Amniotic epithelial cell (primary cell): Measurements from ENCODE around the gene UBAC1.
"Not testable (repeated sequence)": the region's sequence is repeated elsewhere in the genome, so short reads cannot be mapped to it uniquely, and the experiment has no call there.

ENCODE experiments used
- DNase-seq: peaks from one replicate; pipeline ENCODE4 v3.0.0-alpha.2; 2010; ENCODE audit warnings: low read depth

UBAC1 gene

DNA sequence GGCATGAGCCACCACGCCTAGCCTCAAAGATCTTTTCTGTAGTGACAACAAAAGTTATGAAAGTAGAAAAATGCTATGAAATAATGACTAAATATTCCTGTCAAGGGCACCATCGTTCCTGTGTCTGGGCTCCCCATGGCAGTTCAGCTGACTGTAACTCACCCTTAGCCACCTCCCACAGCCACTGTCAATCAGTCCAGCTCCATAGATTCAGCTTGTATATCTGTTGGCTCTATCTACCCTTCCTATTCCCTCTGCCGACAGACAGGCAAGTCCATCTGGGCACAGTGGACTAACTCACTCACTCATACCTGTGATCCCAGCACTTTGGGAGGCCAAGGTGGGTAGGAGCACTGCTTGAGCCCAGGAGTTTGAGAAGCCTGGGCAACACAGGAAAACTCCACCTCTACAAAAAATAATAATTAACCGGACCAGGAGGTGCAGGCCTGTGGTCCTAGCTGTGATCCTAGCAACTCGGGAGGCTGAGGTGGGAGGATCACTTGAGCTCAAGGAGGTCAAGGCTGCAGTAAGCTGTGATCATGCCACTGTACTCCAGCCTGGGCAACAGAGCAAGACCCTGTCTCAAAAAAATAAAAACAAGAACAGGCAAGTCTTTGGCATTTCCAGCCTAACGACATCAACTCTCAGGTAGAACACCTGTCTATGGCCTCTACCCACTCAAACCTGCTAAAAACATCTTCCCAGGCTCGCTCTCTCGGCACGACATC, 60.0 kb downstream of the UBAC1 start:
- DNase-seq, result no peak

DNA sequence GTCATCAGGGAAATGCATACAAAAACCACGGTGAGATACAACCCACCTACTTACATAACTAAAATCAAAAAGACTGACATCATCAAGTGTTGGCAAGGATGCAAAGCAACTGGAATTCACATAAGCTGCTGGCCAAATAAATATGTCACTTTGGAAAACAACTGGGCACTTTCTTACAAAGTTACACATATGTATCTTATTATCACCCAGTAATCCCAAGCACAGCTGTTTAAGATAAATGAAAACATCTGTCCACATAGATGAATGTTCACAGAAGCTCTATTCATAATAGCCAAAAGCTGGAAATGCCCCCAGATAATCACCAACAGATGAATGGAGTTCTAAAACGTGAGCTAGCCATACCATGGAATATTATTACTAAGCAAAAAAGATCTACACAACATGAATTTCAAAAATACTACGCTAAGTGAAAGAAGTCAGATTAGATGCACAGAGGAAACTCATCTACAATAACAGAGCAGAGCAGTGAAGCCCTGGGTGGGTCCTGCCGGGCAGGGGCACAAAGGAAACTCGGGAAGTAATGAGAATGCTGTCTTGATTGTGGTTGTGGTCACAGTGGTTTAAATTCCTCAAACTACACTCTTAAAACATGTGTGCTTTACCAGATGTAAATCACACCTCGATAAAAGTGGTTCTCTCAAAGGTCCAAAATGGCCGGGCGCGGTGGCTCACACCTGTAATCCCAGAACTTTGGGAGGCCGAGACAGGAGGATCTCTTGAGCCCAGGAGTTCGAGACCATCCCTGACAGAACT, 62.4 kb downstream of the UBAC1 start:
- DNase-seq, result no peak

DNA sequence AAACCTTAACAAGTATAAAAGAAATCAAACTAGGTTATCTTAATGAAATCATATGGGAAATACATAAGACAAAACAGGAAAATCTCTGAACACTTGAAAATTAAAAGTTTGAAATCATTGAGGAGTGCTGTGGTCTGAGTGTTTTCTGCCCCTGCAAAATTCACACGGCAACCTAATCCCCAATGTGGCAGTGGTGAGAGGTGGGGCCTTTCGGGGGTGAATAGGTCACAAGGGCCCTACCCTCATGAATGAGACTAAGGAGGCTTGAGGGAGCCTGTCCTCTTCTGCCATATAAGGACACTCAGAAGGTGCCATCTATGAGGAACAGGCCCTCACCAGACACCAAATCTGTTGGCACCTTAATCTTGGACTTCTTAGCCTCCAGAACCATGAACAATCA, 64.5 kb downstream of the UBAC1 start:
- no peak for DNase-seq

DNA sequence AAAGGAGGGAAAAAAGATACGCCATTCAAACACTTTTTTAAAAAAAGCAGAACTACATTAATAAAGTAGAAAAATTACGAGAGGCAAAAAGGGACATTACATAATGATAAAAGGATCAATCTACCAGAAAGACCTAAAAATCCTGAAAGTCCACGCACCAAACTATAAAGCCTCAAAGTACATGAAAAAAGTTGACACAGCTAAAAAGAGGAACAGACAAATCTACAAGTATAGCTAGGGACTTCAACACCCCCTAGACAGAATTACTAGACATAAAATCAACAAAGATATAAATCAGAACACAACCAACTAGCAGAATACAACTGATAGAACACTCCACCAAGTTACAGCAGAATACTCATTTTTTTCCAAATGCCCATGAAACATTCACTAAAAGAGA, 65.0 kb downstream of the UBAC1 start:
- DNase-seq, result no peak

DNA sequence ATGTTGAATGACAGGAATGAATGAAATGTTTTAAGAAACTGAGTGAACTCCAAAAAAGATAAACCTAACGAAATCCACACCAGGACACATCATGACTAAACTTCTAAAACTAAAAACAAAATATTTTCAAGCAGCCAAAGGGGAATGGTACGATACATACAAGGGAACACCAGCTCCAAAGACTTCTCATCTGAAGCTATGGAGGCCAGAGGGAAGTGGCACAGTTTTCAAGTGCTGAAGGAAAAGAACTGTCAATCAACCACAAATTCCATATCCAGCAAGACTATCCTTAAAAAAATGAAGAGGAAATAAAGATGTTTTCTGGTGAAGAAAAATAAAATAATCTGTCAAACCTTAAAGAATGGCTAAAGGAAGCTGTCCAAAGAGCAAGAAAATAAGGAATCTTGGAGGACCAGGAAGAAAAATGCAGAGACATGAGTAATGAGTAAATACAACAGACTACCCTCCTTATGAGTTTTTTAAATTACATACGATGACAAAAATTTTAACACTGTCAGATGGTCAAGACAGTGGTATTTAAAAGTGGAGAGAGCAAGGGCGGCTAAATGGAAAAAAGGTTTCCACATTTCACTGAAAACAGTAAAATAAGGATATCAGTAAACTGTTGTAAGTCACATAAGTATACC, 65.8 kb downstream of the UBAC1 start:
- no peak for DNase-seq

DNA sequence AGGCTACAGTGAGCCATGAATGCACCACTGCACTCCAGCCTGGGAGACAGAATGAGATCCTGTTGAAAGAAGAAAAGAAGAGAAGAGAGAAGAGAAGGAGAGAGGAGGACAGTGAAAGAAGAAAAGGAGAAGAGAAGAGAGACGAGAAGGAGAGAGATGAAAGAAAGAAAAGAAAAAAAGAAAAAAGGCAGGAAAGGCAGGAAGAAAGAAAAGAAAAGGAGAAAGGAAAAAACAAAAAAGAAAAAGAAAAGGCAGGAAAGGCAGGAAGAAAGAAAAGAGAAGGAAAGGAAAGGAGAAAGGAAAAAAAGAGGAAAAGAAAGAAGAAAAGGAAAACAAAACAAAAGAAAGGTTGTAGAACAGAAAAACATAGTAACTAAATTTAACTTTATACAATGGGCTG, 68.1 kb downstream of the UBAC1 start:
- DNase-seq, result no peak

DNA sequence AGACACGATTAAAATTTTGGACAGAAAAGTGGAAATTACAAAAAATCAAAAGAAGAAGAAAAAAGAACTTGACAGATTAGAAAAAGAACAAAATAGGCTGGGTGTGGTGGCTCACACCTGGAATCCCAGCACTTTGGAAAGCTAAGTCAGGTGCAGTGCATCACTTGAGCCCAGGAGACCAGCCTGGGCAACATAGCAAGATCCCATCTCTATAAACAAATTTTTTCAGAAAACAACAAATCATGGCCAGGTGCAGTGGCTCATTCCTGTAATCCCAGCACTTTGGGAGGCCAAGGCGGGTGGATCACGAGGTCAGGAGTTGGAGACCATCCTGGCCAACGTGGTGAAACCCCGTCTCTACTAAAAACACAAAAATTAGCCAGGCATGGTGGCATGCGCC, 68.8 kb downstream of the UBAC1 start:
- DNase-seq, result not testable (repeated sequence)

DNA sequence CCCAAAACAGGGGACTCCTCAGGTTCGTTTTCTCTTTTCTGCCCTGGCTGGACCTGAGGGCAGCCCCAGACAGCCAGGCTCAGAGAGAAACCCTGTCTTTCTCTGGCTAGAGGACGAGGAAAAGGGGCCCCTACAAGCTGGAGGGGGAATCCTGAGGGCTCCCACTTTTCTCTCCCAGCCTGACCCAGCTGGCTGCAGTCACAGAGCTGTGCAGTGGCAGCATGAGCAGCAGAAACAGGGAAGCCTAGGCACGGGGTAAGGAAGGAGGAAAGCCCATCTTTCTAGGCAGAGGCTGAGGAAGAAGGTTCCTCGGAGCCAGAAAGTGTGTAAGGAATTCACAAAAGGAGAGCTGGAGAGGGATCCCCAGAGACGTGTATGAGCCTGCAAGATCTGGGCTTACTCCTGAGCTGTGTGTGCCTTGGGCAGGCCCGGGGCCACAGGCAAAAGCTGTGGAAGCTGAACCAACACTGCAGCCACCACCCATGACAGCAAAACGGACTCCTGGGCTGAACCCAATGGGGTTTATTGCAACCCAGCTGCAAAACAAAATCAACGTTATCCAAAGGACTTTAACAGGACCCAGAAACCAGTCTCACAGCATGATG, 70.0 kb downstream of the UBAC1 start:
- no peak for DNase-seq

DNA sequence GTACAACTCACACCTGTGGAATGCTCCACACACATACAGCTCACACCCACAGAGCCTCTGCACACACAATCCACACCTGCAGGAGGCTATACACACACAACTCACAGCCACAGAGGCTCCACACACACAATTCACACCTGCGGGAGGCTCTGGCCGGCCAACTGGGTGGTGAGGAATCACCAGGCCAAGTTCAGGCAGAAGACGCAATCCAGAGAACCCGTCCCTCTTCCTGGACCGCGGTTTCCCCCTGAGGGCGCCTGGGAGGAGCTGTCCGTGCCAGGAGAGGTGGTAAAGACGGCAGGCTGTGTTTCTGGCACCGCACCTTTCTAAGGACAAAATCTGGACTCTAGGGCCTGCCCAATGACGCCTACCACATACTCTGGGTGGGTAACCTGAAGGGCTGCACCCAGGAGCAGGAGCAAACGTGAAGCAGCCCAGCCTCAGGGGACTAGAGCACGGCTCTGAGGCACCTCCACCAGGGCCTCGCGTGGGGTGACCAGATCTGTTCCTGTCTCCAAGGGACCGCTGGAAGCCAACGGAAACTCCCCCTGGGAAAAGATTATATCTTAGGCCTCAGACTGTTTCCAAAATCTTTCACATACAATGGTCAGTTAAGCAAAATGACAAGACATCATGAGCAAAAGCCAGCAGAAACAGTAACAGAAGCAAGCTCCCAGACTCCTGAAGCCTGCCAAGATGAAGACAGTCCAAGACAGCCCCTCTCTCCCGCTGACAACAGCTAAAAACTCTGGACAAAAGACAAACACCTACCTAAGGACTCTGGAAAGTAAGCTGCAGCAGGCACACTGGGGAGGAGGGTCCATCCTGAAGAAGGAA, 70.8 kb downstream of the UBAC1 start:
- DNase-seq, result no peak

DNA sequence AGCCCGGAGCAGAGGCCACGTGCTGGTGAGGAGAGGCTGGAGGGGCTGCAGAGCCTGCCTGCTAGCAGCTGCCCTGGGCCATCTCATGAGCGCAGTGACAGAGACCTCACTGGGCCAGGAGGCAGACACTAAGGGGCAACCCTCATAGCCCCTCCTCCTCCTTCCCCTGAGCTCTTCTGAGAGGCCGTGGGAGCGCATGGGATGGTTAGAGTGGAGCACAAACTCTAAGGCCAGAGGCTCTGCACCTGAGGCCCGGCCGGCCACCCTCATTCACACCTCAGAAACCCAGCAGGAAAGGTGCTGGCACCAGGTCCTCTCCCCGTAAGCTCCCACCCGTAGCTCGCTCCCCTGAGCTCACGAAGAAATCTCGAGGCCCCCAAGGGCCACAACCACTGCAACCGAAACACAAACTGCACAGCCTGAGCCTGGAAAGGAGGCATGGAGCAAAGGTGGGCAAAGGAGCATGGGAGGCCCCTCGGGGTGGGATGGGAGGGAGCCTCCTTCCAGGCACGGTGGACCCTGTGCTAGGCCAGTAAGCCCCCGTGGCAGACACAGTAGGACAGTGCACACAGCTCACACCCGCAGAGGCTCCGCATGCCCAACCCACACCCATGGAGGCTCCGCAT, 71.5 kb downstream of the UBAC1 start:
- no peak for DNase-seq

DNA sequence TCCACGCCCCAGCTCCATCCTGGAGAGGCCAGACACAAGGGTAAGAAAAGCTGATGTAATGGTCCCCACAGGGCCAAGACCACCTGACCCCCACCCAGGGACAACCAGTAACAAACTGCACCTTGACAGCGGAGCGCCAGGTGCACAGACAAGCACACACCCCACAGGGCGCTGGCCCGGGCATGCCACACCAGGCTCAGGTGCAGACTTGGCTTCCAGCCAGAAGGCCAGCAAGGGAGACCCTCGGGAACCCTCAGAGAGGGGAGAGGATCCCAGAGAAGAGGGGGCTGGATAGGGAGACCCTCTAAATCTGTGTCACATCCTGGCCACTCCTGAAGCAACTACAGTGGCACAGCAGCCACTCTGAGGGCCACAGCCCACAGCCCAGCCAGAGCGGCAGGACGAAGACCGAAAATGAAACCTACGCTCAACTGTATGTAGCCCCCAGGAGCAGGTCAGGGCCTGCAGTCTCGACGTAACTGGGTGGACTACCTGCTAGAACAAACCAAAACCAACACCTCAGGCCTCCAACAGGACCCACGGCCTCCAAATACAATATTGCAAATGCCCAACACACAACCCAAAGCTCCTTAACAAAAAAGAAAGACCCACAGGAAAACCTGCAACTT, 72.3 kb downstream of the UBAC1 start:
- no peak for DNase-seq

DNA sequence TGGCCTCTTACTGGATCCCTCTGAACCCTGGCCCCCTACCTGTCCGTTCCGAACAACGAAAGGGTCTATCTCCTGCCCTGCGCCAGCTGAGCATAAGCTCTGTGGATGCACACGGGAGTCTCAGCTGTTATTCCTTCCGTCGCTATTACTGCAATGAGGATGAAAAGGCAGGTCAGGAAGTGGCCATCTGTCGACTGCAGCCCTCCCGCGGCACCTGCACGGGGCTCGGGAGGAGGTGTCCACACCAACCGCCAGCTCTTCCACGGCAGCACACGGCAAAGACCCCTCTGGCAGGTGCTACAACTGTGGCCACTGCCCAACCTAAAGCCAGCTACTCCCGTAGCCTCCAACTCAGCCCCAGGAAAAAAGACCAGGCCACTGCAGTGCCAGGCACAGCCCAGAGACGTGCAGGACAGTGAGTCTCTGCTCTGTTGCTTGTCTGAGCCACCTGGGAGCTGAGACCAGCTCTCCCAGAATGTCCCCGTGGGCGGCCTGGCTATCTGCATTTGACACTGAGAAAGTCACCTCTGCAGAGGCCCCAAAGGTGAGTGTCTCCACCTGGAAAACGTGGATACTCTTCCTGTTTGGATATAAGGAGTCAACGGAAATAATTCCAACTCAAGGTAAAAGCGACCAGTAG, 72.9 kb downstream of the UBAC1 start:
- DNase-seq, result no peak

DNA sequence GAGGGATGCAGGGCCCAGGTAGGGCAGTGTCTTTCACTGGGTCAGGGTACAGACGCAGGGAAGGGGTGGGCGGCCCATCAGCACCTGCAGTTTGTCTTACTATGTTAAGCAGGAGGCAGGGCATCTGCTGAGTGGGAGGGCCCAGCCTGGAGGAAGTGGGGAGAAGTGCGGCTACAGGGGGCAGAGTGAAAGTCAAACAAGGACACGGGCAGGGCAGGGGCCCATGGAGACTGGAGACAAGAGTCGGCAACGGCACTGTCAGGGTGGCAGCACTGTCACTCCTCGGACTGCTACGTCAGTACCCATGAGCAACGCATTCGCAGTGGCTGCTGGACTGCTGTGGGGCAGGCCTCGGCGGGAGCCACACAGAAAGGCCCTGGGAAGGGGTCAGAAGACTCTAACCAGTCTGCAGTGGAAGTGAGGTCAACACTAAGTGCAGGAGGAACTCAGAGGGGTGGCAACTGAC, 73.6 kb downstream of the UBAC1 start:
- no peak for DNase-seq

DNA sequence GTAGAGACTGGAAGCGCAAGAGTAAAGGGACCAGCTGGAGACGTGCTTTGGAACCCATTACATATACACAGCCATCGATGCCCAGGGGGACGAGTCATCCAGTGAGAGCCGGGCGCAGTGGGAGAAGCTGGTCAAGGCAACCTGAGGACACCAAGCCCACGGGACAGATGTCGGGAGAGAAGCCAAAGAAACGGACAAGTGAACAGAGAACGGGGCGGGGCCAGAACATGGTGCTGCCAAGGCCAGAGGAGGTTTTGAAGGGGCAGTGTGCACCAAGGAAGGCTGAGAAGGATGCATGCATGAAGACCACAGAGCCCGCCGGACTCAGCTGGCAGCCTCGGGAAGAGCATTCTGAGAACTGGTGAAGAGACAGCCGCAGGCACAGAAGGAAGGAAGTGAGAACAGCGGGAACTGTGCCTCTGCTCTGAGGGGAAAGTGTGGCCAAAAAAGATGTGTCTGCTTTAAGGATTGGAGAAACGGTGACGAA, 74.1 kb downstream of the UBAC1 start:
- DNase-seq, result no peak

DNA sequence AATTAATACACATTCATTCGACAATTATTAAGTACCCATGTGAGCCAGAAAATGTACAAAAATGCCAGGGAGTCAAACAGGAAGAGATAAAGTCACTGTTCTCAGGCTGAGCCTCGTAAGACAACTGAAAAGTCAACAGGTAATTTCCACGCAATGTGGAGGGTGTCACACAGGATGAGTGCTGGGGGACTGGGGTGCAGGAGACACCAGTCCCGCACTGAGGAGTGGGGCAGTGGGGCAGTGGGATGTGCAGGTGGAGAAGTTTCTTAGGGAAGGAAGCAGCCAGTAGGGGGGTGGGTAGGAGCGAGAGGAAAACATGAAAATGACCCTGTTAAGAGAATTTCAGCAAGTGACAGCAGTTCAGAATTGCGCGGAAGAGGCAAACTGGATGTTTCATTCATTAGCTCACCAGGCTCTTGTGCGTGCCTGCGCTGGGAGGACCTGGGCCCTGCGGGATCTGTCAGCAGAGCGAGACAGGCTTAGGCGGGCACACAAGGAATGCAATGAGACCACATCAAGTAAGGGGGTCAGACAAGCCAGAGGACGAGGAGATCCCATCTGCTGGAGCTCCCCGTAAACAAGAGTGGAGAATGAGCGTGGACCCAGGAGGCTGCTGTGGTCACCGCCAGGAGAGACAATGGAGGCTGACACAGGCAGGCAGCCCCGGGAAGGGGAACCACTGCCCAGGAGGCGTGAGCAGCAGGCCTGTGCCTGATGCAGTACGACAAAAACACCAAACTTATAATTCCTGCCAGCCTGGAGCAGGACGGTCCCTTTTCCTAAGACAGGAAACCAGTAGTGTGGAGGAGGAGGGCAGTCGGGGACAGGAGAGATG, 74.8 kb downstream of the UBAC1 start:
- peak; percentile 58 for DNase-seq

DNA sequence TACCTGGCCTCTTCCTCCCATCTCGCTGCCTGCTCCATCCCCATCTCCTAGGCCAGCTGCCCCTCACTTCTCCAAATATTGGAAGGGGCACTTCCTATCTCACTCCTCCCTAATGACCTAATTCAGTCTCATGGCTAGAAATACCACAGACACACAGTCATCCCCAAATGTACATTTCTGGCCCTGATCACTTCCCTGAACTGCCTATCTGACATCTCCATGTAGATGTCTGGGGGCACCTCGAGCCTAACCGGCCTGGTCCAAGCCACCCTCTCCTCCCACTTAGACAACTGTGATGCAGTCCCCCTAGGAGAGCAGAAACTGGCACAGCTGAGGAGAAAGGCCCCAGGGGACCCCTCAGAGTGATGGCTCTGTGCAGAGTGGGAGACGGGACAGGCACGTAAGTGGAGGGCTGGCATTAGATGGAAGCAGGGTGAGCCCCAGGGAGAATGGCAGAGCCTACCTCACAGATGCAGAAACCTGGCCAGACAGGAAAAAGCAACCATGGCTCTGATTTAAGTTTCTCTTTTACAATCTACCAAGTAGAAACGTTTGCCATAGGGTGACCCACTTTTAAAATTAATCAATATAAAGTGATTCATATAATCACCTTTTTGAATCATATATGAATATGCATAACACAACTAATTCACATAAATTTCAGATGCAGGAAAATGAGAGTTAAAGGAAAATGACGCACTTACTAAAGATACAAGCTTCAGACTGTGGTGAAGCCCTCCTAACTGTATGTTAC, 75.9 kb downstream of the UBAC1 start:
- no peak for DNase-seq

DNA sequence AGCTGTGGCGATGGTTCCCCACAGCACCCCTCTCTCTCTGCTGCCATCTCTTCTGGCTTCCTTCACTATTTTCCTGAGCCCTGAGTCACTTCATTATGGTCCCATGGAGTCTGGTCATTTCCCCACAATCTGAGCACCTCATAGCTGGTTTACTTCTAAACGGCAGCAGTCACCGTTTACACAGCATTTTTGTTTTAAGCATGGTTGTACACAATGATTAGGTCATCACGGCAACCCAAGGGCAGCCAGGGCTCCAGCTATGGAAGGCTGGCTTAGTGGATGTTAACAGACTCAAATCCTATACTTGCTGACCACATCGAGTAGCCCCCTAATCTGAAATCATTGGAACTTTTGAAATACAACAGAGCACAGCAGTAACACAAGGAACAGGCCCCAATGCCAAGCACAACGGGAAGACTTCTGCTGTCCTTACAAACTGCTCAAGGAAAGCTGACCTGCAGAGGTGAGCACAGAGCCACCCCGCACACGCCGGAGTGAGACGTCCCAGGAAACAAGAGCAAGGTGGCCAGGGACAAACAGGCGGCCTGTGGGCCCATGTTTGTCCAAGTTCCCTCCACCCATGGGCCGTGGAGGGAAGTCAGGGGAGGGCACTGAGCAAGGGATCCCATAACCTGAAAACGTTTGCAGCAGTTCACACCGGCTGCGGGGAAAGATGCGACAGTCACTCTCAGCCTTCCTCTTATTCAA, 76.7 kb downstream of the UBAC1 start:
- peak; percentile 74 for DNase-seq
